ENCODE measurements around the gene FSIP1.
"Not testable (repeated sequence)": the region's sequence is repeated elsewhere in the genome, so short reads cannot be mapped to it uniquely, and the experiment has no call there.

The FSIP1 gene

DNA sequence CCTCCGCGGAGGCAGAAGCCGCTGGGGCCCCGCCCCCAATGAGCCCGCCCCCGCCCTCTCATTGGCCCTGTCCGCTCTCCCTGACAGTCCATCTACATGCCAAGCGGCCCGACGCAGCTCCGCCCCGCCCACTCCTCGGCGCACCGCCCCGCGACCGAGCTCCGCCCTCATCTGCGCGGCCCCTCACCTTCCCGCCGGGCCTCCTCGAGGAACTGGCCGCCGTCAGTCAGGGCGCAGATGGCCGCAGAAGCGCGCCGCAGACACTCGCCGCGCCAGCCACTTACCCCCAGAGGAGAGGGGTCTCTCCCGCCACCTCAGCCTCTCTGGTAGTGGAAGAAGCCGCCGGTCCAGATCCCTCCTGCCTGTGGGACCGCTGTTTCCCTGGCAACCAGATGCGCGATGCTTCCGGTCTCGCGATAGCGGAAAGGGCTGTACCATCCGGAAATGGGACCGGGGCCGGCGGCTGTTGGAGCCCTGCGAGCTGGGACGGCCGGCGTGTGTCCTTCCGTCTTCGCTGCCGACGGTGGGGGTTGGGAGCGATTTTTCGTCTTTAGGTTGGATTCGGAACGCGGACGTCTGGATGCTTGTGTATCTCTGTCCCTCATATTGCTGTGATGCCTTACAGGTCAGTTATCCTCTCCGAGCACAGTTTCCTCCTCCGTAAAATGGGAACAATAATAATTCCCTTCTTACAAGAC, at the start of gene FSIP1:
Gene FSIP1 (minus strand): TSS at position 401 of the 698 bp plus-strand sequence. CDS start 6,317 bp downstream, outside the sequence.
- DNase-seq = peak; percentile 95

DNA sequence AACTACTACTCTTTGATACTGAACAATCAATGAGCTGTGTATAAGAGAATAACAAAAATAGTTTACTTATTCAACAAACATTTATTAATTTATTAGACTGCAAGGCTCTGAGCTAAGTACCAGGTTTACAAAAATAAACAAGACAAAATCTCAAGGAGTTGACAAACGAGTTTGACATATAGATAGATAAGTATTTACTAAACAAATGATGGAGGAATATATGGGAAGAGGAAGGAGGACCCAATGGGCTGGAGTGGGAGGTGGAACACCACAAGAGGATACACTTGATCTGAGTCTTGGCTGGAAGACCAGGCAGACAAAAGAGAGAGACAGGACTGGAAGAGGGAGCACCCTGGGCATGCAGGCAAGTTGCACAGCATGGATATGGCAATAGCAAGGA, 47.5 kb upstream of the FSIP1 start:
- DNase-seq = no peak

GRCh38 chr15:39828374-39828931, 45.8 kb upstream of the FSIP1 start:
- DNase-seq = no peak

- no peak for DNase-seq
These were observed 44.3 kb upstream of the FSIP1 start for GRCh38 chr15:39826975-39827374.

DNA sequence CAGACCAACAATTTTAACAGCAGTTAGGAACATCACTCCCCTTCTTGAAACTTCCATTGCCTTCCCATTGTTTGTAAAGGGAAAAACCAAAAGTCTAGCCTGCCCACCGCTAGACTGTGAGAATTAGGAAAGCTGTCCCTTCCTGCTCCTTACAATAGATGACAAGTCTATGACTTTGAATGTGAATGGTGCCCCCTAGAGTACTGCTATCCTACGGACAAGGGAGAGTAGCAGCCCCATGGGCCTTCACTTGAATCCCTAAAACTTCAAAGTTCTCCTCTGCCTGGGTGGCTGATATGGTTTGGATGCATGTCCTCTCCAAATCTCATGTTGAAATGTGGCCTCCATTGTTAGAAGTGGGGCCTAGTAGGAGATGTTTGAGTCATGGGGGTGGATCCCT, 41.0 kb upstream of the FSIP1 start:
- DNase-seq = no peak

- DNase-seq = no peak
These were observed 37.5 kb upstream of the FSIP1 start for GRCh38 chr15:39820050-39820602.

DNA sequence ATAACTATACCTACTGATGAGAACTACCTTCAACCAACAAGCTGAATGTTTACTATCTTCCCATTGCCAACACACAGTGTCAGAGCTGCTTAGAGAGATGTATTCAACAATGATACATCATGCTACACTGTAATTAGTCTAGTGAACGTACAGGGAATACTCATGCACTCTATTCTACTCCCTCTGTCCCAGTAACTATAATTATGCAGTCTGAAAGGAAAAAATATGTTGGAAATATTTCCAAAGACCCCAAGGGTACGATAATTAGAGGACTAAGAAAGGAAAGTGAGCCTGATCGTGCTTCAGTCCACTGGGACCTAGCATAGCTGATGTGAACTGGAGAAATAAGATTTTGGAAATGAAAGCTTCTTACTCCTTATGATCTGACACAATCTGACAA, 36.9 kb upstream of the FSIP1 start:
- no peak for DNase-seq

GRCh38 chr15:39817892-39818291, 35.3 kb upstream of the FSIP1 start:
- no peak for DNase-seq

- DNase-seq = no peak
These were observed 31.8 kb upstream of the FSIP1 start for GRCh38 chr15:39814489-39814888.

- DNase-seq = not testable (repeated sequence)
These were observed 30.0 kb upstream of the FSIP1 start for GRCh38 chr15:39812651-39813050.

GRCh38 chr15:39808909-39809308, 26.3 kb upstream of the FSIP1 start:
- DNase-seq = no peak

DNA sequence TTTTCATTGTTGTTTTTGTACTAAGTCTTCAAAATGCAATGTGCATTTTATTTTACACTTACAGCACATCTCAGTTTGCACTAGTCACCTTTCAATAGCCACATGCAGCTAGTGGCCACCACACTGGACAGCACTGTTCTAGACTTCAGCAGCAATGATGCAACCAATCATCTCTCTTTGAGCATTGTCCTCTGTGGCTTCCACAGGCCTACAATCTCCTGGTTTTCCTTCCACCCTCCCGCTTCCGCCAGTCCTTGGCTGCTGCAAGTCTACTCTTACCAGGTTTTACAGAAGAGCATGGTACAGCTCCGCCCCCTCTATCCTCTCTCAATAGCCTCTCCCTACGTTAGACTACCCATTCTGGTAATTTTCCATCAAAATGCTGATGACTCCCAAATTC, 25.1 kb upstream of the FSIP1 start:
- no peak for DNase-seq

- peak; percentile 54 for DNase-seq
These were observed 21.4 kb upstream of the FSIP1 start for GRCh38 chr15:39804026-39804425.

- DNase-seq = no peak
These were observed 20.4 kb upstream of the FSIP1 start for GRCh38 chr15:39803016-39803415.

DNA sequence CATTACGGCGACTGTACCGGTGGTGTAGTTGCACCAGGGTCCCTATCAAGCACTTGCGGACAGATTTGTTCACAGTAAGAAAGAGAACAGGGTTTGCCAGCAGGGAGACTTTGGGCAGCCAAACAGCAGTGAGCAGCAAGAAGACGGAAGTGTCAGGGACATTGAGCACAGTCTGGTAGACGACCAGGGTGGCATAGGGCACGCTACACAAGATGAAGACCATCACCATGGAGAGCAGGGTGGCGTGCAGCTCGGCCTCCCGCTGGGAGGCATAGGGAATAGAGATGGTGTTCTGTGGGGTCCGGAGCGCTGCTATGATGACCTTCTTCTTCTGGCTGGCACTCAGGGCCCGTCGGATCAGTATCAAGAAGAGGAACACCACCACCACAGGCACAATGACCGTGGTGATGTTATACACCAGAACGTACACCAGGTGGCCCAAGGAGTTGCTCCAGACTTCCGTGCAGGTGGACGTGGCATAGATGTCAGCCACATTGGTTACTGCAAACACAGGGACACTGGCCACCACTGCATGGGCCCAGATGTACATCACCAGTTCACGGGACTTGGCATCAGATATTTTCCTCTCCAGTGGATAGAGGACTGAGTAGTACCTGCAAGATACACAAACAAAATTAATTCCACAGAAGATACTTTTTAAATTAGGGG, 19.1 kb upstream of the FSIP1 start:
- DNase-seq = peak; percentile 47

DNA sequence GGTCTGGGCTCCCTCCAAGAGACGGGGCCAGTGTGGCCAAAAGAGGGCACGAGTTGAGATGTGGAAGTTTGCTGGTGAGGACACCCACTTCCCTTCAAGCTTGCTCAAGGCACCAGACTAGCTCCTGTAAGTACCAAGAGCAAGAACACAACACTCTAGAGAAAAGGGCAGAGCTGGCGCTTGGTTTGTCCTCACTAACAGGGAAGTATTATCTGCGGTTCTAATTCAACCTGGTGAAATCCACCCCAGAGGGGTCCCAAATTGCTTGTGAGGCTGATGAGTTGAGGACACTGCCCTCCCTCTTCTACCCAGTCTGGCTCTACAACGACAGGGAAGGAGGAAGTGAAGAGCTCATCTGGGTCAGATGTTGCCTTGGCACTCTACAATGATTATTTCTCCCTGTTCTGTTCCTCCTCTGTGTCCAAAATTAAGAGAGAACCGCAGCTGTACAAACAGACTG, 16.9 kb upstream of the FSIP1 start:
- peak; percentile 59 for DNase-seq

DNA sequence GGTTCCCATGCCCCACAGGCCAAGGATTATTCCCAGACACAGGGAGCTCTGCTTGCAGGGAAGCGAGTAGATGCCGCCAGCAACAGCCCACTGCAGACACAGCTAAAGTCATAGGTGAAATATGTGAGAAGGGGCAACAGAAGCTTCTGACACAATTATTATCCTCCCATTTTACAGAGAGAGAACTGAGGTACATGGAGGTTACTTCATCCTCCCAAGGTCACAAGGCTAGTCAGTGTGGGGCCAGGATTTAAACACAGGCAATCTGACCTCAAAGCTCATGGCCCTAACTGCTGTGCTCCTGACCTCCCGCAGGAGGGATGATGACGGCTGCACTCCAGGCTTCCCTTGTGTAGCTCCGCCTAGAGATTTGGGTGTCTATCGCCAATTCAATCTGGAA, 15.7 kb upstream of the FSIP1 start:
- DNase-seq = no peak

DNA sequence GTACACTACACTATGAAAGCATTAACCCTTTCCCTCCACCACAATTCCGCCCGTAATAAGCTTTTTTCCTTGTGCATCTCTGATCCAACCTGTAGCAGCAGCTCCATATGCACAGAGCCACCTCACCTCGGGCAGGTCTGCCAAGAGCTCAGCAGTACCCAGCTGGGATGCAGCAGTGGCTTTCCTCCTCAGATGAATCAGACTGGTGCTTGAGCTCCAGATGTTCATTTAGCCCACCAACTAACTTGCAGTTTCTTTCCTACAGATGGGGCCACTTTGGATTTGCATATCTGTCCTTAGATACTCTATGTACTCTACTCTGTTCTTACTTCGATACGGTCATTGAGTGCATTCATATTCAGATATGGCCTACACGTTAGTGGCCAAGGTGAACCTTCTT, 14.8 kb upstream of the FSIP1 start:
- peak; percentile 33 for DNase-seq

GRCh38 chr15:39796601-39797000, 14.0 kb upstream of the FSIP1 start:
- no peak for DNase-seq

- DNase-seq = peak; percentile 22
These were observed 12.8 kb upstream of the FSIP1 start for GRCh38 chr15:39795486-39795885.

DNA sequence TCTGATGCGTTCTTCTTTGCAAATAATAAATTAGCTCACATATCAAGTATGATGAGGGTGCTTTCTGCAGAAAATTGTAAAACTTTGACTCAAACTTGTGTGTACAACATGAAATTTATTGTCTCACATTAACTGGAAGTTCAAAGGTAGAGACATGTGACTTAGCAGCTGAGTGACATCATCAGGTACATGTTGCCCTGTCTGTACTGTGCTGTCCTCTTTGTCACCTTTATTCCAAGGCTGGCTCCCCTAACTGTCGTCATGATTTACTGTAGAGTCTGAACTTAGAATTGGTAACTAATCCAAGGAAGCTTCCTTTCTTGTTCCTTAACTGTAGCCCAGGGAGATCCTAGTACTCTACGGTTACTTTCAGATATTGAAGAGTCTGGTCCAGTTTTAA, 12.3 kb upstream of the FSIP1 start:
- DNase-seq = no peak

DNA sequence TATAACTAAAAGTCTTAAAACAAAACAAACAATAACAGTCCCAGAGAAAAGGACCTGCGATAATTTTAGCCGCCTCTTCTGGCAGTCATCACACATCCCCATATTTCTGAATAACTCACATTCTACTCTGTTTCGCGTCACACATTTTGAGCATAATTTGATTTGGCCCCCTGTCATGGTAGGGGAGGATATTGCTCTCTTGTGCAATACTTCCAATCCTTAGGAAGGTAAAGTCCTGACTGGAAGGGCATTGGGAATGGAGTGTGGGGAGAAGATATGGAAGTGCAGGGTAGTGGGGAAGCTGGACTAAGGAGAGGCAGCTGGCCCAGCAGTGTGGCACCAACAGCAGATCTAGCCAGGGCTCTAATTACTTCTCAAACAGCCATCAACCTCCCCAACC, 11.3 kb upstream of the FSIP1 start:
- no peak for DNase-seq

- DNase-seq = no peak
These were observed 10.2 kb upstream of the FSIP1 start for GRCh38 chr15:39792844-39793335.
